GM18951 (cell line): ENCODE data around the gene PRPF39.
A peak's percentile ranks its signal among the peaks of the same experiment; 100 is the strongest.
"Not testable (repeated sequence)": the region's sequence is repeated elsewhere in the genome, so short reads cannot be mapped to it uniquely, and the experiment has no call there.

Experiments
- POLR2A ChIP-seq: IDR thresholded peaks from 4 replicates; pipeline ENCODE4 v1.6.1; 2011; ENCODE audit warnings: mild to moderate bottlenecking; ENCODE audit not compliant: insufficient read length, insufficient read depth; ENCODE audit errors: extremely low read depth
- in situ Hi-C: fragments of 300-500 bp; cut with MboI; formaldehyde crosslinking; loops from one replicate; pipeline ENCODE4 v1.12.0; 2022; ENCODE audit warnings: low sequenced_read_pairs, mixed read lengths, inconsistent platforms; ENCODE audit not compliant: unreplicated experiment

PRPF39 gene

GRCh38 chr14:45135659-45136395 lies 51.9 kb downstream of the PRPF39 start, which contains the start of gene FANCM:
FANCM (plus strand) TSS chr14:45135930; CDS start chr14:45136032, 102 bp downstream.
- peak; percentile 80 for TF ChIP-seq POLR2A
- in situ Hi-C loops = no loop called here

DNA sequence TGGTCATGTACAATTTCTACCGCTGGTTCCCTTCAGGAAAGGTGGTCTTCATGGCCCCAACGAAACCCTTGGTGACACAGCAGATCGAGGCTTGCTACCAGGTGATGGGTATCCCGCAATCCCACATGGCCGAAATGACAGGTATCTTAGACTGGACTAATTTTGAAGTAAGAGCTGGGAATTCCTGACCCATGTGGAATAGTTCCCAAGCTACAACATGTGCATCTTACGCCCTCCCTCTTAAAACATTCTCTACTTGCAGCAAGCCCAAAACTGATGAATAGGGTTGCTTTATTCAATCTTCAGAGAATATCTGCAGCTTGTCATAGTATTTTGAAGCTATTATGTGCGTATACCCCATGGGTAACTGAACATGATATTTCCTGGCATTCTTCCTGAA lies 52.5 kb downstream of the PRPF39 start:
- in situ Hi-C loops = no loop called here
- TF ChIP-seq POLR2A = no peak

DNA sequence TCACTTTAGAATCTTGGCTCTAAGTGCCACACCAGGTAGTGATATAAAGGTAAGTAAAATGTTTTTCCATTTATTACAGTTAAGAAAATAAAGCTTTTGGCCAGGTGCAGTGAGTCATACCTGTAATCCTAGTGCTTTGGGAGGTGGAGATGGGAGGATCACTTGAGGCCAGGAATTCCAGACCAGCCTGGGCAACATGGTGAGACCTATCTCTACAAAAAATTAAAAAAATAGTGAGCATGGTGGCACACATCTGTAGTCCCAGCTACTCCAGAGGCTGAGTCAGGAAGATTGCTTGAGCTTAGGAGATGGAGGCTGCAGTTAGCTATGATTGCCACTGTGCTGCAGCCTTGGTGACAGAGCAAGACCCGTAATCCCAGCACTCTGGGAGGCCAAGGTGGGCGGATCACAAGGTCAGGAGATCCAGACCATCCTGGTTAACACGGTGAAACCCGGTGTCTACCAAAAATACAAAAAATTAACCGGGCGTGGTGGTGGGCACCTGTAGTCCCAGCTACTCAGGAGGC lies 56.8 kb downstream of the PRPF39 start:
- in situ Hi-C loops = no loop called here

GRCh38 chr14:45142083-45142482 lies 58.2 kb downstream of the PRPF39 start:
- in situ Hi-C loops = not testable (repeated sequence)

More for the DNA sequence above, 56.8 kb downstream of the PRPF39 start:
- TF ChIP-seq POLR2A = no peak

DNA sequence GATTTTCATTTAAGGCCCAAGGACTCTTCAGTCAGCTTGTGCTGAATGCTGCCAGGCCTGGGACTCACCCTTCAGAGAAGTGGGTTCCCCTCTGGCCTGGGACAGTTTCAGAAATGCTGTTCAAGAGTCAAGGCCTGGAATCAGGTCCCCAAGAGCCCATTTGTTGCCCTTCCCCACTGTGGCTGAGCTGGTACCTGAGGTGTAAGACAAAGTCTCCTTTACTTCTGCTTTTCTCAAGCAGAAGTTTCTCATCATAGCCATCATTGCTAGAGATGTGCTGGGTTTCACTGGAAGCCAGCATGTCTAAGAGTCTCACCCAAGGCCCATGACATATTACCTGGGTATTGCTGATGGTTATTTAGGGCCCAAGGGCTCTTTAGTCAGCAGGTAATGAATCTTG lies 60.7 kb downstream of the PRPF39 start:
- in situ Hi-C loops = no loop called here

GRCh38 chr14:45145214-45145613 lies 61.3 kb downstream of the PRPF39 start:
- in situ Hi-C loops = no loop called here
- TF ChIP-seq POLR2A = no peak

More for the DNA sequence above, 60.7 kb downstream of the PRPF39 start:
- TF ChIP-seq POLR2A = no peak

- no peak for TF ChIP-seq POLR2A
- in situ Hi-C loops = no loop called here
Measured at GRCh38 chr14:45149602-45150001, 65.7 kb downstream of the PRPF39 start.

DNA sequence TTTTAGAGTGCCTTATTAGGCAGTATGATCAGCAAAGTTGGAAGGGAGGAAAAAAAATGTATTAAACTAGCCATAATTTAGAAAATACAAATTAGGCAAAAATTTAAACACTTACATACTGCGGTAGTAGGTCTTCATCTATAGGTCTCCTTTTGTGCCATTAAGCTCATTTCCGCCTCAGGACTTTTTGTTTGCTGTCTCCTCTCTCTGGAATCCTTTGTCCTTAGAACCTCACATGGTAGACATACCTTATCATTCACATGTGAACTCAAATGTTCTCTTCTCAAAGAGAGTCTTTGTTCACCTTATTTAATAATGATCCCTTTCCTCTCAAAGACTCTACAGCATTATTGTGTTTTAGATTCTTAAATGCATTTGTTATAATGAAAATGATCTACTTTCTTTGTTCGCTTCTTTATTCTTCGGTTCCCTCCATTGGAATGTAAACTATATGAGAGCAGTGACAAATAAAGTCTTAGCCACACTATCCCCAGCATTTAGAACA lies 66.5 kb downstream of the PRPF39 start:
- in situ Hi-C loops = no loop called here

GRCh38 chr14:45156067-45156466 lies 72.2 kb downstream of the PRPF39 start:
- no peak for TF ChIP-seq POLR2A
- in situ Hi-C loops = no loop called here

More for the DNA sequence above, 66.5 kb downstream of the PRPF39 start:
- TF ChIP-seq POLR2A = no peak
